Mucosa of stomach (tissue), 1 donor: ENCODE data around the gene SH3RF3.

Experiments
- H3K27me3 ChIP-seq: one replicate; pipeline ENCODE4 v1.7.0; 2013; ENCODE audit warnings: mild to moderate bottlenecking, low read length; ENCODE audit not compliant: control insufficient read depth, insufficient read depth
- H3K36me3 ChIP-seq: one replicate; pipeline ENCODE4 v1.7.0; 2013; ENCODE audit warnings: low read length; ENCODE audit not compliant: control insufficient read depth, insufficient read depth
- H3K4me1 ChIP-seq: one replicate; pipeline ENCODE4 v1.7.0; 2013; ENCODE audit warnings: mild to moderate bottlenecking, low read length; ENCODE audit not compliant: control insufficient read depth, insufficient read depth
- H3K4me3 ChIP-seq: one replicate; pipeline ENCODE4 v1.7.0; 2013; ENCODE audit warnings: low read length
- H3K9ac ChIP-seq: one replicate; pipeline ENCODE4 v1.7.0; 2013; ENCODE audit warnings: mild to moderate bottlenecking, low read length, moderate library complexity
- H3K9me3 ChIP-seq: one replicate; pipeline ENCODE4 v1.7.0; 2013; ENCODE audit warnings: mild to moderate bottlenecking, low read length, moderate library complexity; ENCODE audit not compliant: control insufficient read depth
- donor health status: Pancreatic carcinoma.

Gene SH3RF3

DNA sequence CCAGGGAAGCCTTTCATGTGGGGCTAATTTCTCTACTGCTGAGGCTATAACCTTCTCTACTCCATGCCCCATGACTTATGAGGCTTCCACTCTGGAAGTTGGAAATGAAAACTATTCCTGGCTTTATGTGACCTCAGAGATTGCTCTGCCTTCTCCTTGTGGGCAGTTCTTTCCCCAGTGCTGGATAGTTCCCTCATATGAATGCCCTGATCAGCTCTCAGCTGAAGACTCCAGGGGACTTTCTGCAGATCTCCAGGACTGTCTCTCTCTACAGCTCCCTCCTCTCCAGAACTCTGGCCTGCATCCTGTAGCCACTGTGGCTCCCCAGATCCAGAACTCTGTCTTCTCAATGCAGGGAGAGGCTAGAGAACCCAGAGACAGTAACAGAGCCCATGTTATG lies 249.7 kb downstream of the SH3RF3 start:
- Histone ChIP-seq H3K9me3 (no peaks in the 10 kb centered on the region), H3K9ac (no peak overlapping the region), H3K4me3 (no peak overlapping the region), H3K36me3 (no peaks in the 10 kb centered on the region), H3K4me1 (peaks cover 4% of the 10 kb centered on the region), H3K27me3 (no peaks in the 10 kb centered on the region)

DNA sequence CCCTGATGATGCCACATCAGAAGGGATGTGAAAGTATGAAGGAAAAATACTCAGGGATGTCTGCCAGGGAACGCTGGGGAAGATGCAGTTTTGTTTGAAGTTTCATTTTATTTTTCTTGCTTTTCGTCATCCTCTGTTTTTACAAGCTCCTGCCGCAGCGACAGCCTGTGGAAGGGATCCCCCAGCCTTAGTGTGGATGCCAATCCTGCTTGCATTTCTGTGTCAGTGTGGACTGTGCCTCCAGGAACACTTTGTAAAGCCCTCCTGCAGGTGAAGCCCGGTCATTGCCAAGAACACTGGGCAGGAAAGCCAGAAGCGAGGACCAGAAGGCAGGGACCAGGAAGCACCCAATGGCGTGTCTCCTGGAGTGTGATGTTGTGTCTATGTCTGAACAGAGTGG lies 250.5 kb downstream of the SH3RF3 start:
- Histone ChIP-seq H3K4me3 (no peak overlapping the region), H3K9ac (no peak overlapping the region), H3K4me1 (peaks cover 4% of the 10 kb centered on the region), H3K9me3 (no peaks in the 10 kb centered on the region), H3K27me3 (no peaks in the 10 kb centered on the region), H3K36me3 (no peaks in the 10 kb centered on the region)

DNA sequence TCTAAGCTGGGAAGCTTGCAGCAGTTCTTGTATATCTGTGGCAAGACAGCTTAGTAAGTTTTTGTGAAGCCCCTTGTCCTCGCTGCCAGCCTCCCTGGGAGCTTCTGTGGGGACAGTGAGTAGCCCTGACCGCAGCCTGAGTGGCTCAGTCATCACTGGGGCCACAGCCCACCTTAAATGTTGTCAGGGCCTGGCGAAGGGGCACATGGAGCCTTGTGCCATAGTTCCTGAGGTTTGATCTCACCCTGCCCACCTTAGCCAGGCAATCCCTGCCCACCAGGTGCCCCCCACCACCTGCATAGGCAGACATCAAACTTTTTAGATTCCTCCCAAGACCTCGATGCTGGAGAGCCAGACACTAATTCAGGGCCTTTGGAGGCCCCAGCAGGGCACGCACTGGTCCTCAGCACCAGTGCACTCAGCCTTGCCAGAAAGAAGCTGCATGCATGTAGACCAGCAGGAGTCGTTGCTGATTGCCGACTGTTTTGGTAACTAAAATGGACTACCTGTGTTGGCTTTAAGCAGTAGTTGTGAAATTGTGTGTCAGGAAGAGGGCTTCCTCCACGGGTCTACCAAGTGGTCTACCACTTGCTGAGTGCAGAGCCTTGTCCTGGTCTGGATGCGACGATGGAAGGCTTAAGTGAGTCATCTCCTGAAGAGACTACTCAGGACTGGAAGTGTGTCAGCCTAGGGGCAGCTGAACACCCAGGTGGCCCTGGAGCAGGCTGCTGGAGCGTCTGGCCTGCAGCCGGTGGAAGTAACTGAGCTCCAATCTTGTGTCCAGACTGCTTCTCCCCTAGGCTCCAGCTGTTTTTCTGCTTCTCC lies 251.7 kb downstream of the SH3RF3 start:
- peaks cover 4% of the 10 kb centered on the region for H3K4me1 ChIP-seq
- H3K9ac ChIP-seq, result no peak overlapping the region
- H3K27me3 ChIP-seq, result no peaks in the 10 kb centered on the region

DNA sequence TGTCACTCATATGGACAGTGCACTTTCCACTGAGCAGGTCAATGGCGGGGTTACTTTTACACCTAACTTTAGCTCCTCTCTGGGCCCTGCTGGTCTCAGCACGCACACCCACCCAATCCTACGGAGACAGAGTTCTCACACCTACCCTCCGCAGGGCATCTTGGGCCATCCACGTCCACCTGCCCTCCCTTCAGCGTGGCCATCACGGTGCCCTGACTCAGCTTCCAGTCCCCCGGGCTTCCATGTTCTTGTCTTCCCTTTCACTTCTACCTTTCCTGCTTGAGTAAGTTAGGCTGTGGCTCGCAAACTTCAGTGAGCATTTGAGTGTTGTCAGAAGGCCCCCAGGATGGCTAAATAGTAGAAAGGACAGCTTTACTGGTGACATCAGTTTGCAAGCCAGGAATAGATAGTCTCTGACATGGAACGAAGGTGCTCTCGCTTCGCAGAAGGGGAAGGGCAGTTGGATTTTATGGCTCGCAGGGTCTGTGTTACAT lies 252.4 kb downstream of the SH3RF3 start:
- Histone ChIP-seq H3K4me1 (peaks cover 4% of the 10 kb centered on the region), H3K9ac (no peak overlapping the region), H3K27me3 (no peaks in the 10 kb centered on the region), H3K4me3 (no peak overlapping the region), H3K9me3 (no peaks in the 10 kb centered on the region), H3K36me3 (no peaks in the 10 kb centered on the region)

More for the DNA sequence above, 251.7 kb downstream of the SH3RF3 start:
- H3K36me3 ChIP-seq, result no peaks in the 10 kb centered on the region
- no peak overlapping the region for H3K4me3 ChIP-seq
- no peaks in the 10 kb centered on the region for H3K9me3 ChIP-seq

DNA sequence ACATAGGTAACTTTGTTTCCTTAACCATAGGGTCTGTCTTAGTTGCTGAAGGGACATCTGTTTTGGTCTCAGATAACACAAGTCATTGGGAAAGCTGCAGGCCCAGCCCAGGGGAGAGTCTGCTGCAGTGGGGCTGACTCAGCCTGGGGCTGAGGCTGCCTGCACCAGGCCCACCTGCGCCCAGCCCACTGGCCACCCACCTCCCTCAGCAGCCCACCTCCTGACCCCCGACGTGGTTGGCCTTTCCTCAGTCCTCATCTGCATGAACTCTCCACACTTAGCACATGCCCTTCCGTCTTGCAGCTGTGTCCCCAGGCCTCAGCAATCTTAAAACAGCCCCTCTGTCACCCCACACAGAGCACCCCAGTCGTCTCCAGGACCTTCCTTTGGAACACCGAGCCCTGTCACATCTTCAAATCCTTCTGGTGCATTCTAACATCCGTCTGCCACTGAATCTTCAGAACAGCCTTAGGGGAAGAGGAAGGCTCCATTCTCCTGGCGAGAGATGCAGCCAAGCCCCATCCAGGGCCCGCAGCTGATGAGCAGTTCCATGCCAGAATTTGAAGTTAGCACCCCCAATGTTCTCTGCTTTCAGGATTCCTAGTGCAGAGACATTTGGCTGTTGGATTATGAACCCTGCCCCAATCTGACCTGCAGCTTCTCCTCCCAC lies 253.4 kb downstream of the SH3RF3 start:
- H3K27me3 ChIP-seq, result no peaks in the 10 kb centered on the region
- H3K4me3 ChIP-seq, result no peak overlapping the region
- H3K9me3 ChIP-seq, result no peaks in the 10 kb centered on the region
- no peaks in the 10 kb centered on the region for H3K36me3 ChIP-seq
- no peak overlapping the region for H3K9ac ChIP-seq
- H3K4me1 ChIP-seq, result peaks cover 4% of the 10 kb centered on the region

DNA sequence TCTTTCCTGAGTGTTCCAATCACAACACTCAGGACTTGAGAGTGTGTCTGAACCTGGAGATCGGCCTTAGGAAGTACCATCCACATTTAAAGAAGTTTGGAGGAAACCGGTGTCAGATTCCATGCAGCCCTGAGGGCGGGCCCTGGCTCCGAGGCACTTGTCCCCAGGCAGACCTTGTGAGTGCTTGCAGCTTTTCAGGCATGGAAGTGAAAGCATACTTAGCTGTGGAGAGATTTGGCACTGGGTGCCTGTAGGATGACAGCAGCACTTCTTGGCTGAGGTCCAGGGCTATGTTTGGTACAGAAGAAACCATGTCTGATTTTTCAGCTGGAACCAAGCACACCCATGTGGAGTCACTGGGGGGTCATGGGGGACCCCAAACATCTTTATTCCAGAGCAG lies 253.9 kb downstream of the SH3RF3 start:
- Histone ChIP-seq H3K36me3 (no peaks in the 10 kb centered on the region), H3K4me1 (peaks cover 4% of the 10 kb centered on the region), H3K27me3 (no peaks in the 10 kb centered on the region), H3K4me3 (no peak overlapping the region), H3K9me3 (no peaks in the 10 kb centered on the region), H3K9ac (no peak overlapping the region)

- H3K9ac ChIP-seq, result no peak overlapping the region
- no peaks in the 10 kb centered on the region for H3K9me3 ChIP-seq
- H3K36me3 ChIP-seq, result no peaks in the 10 kb centered on the region
- H3K4me3 ChIP-seq, result no peak overlapping the region
- H3K27me3 ChIP-seq, result no peaks in the 10 kb centered on the region
- peaks cover 4% of the 10 kb centered on the region for H3K4me1 ChIP-seq
Observed at GRCh38 chr2:109383505-109384307, 254.7 kb downstream of the SH3RF3 start.

GRCh38 chr2:109384308-109385271 lies 255.6 kb downstream of the SH3RF3 start:
- Histone ChIP-seq H3K27me3 (no peaks in the 10 kb centered on the region), H3K9ac (no peak overlapping the region), H3K4me1 (peaks cover 4% of the 10 kb centered on the region), H3K4me3 (no peak overlapping the region), H3K9me3 (no peaks in the 10 kb centered on the region), H3K36me3 (no peaks in the 10 kb centered on the region)

DNA sequence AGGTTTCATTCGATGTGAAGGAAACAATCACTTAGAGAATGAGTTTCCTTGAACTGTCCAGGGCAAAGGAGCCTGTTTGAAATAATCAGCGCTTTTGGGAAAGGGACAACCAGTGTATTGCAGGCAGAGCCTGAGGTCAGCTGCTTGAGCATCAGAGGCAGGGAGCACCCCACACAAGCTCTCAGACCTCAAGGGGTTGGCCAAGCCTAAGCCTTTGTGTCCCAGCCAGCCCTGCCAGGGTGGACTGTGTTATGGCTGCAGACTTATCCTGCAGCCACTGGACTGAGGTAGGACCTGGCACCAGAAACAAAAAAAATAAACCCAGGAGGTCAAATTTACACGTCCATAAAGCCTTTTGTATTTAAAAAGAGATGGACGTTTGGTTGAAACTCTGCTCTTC lies 256.5 kb downstream of the SH3RF3 start:
- H3K9me3 ChIP-seq, result no peaks in the 10 kb centered on the region
- H3K36me3 ChIP-seq, result no peaks in the 10 kb centered on the region
- H3K4me3 ChIP-seq, result no peak overlapping the region
- peaks cover 4% of the 10 kb centered on the region for H3K4me1 ChIP-seq
- H3K27me3 ChIP-seq, result no peaks in the 10 kb centered on the region
- no peak overlapping the region for H3K9ac ChIP-seq

- Histone ChIP-seq H3K9me3 (no peaks in the 10 kb centered on the region), H3K9ac (no peak overlapping the region), H3K4me1 (peaks cover 4% of the 10 kb centered on the region), H3K4me3 (no peak overlapping the region), H3K27me3 (no peaks in the 10 kb centered on the region), H3K36me3 (no peaks in the 10 kb centered on the region)
Observed at GRCh38 chr2:109386004-109386695, 257.1 kb downstream of the SH3RF3 start.
